ENCODE measurements around the gene LSM3.

GRCh38 chr3:14245248-14245639 lies 66.6 kb downstream of the LSM3 start:
- TF ChIP-seq CTCF (conservative IDR thresholded peaks at IDR 0.05; ENCODE audit: low read length): no peak
- TF ChIP-seq EZH2phosphoT487 (IDR thresholded peaks at IDR 0.05; ENCODE audit: borderline replicate concordance, low read depth, low read length): no peak
